ENCODE measurements around the gene BOLA1. TPM values are rescaled to one million over a fixed set of nuclear protein-coding genes. Genes with fewer than 3 reads are reported as not detected.
"Not testable (repeated sequence)": the region's sequence is repeated elsewhere in the genome, so short reads cannot be mapped to it uniquely, and the experiment has no call there.

BOLA1 gene
- total and polyA plus RNA-seq, 11 donors: 12.5 to 40.7 (median 15.4) TPM

DNA sequence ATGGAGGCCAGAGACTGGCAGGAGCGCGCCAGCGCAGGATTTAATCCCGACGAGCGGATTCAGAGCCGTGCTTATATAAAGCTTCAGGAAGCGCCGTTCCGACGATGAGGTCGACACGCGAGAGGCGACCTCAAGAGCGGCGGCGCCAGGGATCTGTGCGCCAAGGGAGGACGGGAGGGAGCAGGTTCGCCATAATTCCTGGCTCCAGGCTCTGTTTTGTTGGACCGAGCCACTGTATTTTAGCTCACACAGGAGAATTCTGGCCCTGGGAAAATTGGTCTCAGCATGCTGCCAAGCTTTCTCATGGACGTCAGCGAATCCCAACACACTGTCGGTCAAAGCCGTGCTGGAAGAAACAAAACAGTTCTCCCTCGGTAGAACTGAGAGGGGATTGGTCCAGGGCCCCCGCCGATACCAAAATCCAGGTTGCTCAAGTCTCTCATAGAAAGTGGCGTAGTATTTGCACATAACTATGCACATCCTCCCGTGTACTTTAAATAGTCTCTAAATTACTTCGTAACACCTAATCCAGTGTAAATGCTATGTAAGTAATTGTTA is 37.8 kb upstream of the BOLA1 start:
- H3K36me3 ChIP-seq; H3K27me3 ChIP-seq; H3K4me3 ChIP-seq; DNase-seq; H3K27ac ChIP-seq; H3K4me1 ChIP-seq; intact Hi-C loops (cut with DNase I); H3K9me3 ChIP-seq: not testable (repeated sequence)
- no CpG with 5 or more reads among the region's 32 CpGs for WGBS, 4 donors
- ATAC-seq: peak; percentile 47 to 60 (median 52)

DNA sequence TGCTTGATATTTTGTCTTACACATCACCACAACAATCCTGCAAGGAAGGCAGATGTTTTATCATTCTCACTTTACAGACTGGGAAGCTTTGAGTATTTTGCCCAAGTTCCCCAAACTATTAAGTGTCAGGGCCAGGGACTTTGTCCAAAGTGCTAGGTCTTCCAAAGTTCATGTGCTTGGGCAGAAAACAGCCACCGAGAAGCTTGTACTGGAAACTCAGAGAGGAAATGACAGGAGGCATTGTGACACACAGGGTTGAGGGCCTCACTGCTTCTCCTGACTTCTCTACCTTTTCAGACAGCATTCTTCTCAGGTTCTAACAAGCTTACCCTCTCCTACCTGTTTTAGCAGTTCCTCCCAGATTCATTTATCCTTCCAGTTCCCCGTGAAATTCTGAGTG is 32.5 kb upstream of the BOLA1 start:
- WGBS, 4 donors: no CpG with 5 or more reads among the region's 2 CpGs
- ATAC-seq; intact Hi-C loops (cut with DNase I): not testable (repeated sequence)

DNA sequence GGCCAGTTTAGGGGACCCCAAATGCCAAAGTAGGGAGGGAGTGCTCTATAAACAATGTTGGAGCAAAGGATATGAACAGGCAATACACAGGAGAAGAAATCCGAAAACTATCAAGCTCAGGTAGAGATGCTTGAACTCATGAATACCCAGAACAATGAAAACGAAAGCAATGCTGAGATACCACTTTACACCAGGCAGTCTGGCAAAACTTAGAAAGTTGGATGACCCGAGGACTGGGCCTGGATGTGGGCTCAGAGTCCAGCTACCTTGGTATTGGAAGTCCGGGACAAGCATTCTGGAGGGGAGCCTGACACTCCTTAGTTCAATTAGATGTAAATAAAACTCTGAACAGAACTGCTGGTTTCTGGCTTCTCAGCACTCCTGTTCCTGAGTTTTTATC is 26.3 kb upstream of the BOLA1 start:
- H3K27ac ChIP-seq; ATAC-seq; H3K4me3 ChIP-seq; H3K9me3 ChIP-seq; H3K36me3 ChIP-seq; H3K27me3 ChIP-seq; intact Hi-C loops (cut with DNase I); DNase-seq; H3K4me1 ChIP-seq: not testable (repeated sequence)
- WGBS, 4 donors: no CpG with 5 or more reads among the region's 4 CpGs

More for the DNA sequence above, 32.5 kb upstream of the BOLA1 start:
- H3K4me1 ChIP-seq, H3K27me3 ChIP-seq, DNase-seq, H3K36me3 ChIP-seq, H3K27ac ChIP-seq, H3K4me3 ChIP-seq, H3K9me3 ChIP-seq: not testable (repeated sequence)

DNA sequence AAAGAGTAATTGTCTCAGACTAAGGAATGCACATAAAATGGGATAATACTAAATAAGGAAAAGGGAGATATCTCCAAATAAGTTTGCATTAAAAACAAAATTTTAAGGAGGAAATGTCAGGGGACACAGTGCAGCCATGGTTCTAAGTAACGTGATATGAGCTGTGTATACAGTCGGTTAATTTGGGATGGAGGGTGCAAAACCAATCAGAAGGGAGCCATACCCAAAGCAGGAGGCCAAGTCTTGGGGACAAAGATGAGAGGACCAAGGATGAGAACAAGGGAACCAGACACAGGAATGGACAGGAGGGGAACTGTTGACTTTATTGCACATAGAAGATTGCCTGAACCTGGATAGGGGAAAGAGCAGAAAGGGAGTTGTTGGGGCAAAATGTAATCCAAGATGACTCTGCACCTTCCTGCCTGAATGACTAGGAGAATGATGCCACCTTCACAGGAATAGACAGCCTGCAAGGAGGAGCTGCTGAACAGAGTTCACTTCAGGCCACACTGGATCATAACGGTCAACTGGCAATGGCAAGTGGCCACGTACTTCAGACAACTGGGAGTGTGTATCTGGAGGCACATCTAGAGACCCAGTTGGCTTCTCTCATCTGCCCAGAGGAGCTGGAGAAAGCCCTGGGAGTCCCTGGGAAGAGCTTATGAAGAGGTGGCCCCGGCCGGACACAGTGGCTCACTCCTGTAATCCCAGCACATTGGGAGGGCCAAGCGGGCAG is 22.0 kb upstream of the BOLA1 start:
- Histone ChIP-seq H3K4me1 (peaks cover 0 to 6% (median 0%) of the 10 kb centered on the region in 12 donors), H3K9me3 (no peaks in the 10 kb centered on the region), H3K36me3 (no peaks in the 10 kb centered on the region), H3K27ac (no peak overlapping the region), H3K27me3 (no peaks in the 10 kb centered on the region), H3K4me3 (no peak overlapping the region)
- WGBS, 4 donors: 74 to 89% (median 84%) methylated on average over 7 of the region's 7 CpGs
- peak in 2 of 4 donors; percentile 42 to 49 for ATAC-seq
- DNase-seq: no peak
- intact Hi-C loops (cut with DNase I): no loop called here
- no peak for TF ChIP-seq POLR2A (IDR thresholded peaks at IDR 0.05)
- TF ChIP-seq, protein P1, sequence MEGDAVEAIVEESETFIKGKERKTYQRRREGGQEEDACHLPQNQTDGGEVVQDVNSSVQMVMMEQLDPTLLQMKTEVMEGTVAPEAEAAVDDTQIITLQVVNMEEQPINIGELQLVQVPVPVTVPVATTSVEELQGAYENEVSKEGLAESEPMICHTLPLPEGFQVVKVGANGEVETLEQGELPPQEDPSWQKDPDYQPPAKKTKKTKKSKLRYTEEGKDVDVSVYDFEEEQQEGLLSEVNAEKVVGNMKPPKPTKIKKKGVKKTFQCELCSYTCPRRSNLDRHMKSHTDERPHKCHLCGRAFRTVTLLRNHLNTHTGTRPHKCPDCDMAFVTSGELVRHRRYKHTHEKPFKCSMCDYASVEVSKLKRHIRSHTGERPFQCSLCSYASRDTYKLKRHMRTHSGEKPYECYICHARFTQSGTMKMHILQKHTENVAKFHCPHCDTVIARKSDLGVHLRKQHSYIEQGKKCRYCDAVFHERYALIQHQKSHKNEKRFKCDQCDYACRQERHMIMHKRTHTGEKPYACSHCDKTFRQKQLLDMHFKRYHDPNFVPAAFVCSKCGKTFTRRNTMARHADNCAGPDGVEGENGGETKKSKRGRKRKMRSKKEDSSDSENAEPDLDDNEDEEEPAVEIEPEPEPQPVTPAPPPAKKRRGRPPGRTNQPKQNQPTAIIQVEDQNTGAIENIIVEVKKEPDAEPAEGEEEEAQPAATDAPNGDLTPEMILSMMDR (IDR thresholded peaks at IDR 0.05): no peak

DNA sequence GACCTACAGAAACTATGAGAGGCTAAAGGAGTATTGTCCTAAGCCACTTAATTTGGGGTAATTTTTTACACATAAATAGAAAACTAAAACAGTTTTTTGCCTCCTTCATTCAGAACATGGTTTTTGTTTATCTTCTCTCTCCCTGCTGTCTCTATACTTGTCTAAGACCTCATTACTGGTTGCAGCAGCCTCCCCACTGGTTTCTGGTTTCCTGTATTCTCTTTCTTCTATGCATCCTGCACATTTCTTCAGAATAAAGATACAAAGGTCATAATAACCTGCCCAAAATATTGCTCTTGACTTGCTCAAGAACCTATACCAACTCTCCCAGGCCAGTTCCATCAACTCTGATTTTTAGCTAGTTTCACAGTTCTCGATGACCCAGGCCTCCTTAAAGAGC is 19.8 kb upstream of the BOLA1 start:
- Histone ChIP-seq H3K9me3 (no peaks in the 10 kb centered on the region), H3K4me1 (peaks cover 0 to 20% (median 11%) of the 10 kb centered on the region in 12 donors), H3K4me3 (no peak overlapping the region), H3K36me3 (no peaks in the 10 kb centered on the region), H3K27me3 (no peaks in the 10 kb centered on the region), H3K27ac (peak overlapping the region in 1 of 12 donors; percentile 29)
- WGBS, 4 donors: 73 to 97% (median 93%) methylated on average over 1 of the region's 1 CpG
- DNase-seq (no peak), ATAC-seq (no peak)
- intact Hi-C loops (cut with DNase I): no loop called here
- TF ChIP-seq, protein P1 (IDR thresholded peaks at IDR 0.05): no peak
- no peak for TF ChIP-seq POLR2A (IDR thresholded peaks at IDR 0.05)
